HFF-Myc (cell line): ENCODE measurements around the gene KCNAB1.

ENCODE experiments used
- DNase-seq: peaks from one replicate; pipeline ENCODE4 v3.0.0-alpha.2; 2011; ENCODE audit warnings: low read depth; ENCODE audit errors: extremely low read depth
- H3K4me3 ChIP-seq: replicated peaks from 2 replicates; pipeline ENCODE4 v1.5.1; 2011; ENCODE audit warnings: low read depth, mild to moderate bottlenecking, control low read depth, low read length
- CTCF ChIP-seq: IDR thresholded peaks from 2 replicates; pipeline ENCODE4 v1.5.1; 2012; ENCODE audit warnings: mild to moderate bottlenecking, low read depth, low read length, control low read depth; ENCODE audit errors: missing control alignments

The KCNAB1 gene

DNA sequence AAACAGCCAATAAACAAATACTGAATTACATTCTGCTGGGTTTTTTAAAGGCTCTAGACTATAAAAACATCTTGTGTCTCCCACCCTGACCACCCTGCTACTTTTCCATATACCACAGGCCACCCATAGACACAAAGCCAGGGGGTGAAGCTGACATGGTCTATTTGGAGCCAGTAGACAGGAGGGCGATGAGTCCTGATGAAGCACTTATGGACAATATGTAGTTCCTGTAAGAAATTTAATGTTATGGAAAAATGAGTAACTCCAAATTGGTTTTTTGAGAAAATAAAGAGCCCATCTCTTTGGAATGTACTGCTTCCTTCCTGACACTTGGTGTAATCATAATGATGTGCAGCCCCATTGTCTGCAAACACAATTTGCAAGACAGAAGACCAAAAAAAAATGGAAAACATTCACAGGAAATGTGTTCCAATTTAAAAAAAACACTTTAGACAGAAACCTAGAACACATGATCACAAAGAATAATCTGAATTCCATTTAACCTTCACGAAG lies 422.7 kb downstream of the KCNAB1 start:
- no peak for TF ChIP-seq CTCF
- no peak overlapping the region for H3K4me3 ChIP-seq
- DNase-seq, result no peak

GRCh38 chr3:156547637-156548036 lies 427.3 kb downstream of the KCNAB1 start:
- no peak for TF ChIP-seq CTCF

DNA sequence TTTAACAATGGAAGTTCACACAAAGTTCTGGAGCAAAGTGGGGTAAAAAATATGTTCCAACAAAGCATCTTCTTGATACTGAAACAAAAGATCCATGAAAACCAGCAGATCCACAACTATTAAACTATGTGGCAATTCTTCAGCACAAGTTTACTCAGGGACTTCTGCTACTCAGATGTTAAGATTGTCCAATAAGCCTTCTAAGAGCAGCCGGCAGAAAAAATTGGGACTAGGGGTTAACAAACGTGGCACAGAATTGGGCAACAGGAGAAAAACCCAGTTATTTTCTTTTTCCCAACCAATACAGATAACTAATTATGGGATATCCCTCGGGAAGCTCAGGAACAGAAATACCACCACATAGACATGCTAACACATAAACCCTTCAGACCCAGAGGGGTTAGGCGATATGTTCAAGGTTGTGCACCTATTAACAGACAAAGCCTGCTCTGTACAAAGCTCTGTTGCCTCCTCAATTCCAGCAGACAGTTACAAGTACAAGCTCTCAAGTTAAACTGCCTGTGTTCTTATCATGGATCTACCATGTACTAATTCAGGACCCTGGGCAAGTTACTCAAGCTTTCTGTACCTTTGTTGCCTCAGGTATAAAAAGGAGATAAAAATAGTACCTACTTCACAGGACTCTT lies 427.8 kb downstream of the KCNAB1 start:
- DNase-seq, result no peak
- TF ChIP-seq CTCF, result no peak
- H3K4me3 ChIP-seq, result no peak overlapping the region; the same call in 1 of the 2 replicates

More at GRCh38 chr3:156547637-156548036, 427.3 kb downstream of the KCNAB1 start:
- H3K4me3 ChIP-seq, result no peak overlapping the region
- DNase-seq, result no peak

GRCh38 chr3:156548902-156549301 lies 428.5 kb downstream of the KCNAB1 start:
- TF ChIP-seq CTCF, result no peak
- DNase-seq, result no peak
- no peak overlapping the region; the same call in 1 of the 2 replicates for H3K4me3 ChIP-seq

DNA sequence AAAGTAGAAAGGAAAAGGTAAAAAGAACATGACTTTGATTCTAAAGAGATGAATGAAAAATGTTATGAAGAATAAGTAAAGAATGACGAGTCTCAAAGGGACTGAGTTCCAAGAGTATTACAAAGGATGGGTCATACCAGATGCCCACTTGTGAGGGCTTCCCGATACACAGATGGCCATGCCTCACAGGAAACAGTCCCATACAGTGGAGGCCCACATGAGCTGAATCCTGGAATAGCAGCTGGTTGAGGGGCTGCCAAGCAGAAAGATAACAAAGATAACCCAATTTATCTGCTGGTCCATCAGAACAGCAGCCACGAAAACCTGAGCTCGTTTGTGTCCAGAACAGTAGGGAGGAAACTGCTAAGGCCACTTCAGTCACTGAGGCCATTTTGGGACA lies 430.9 kb downstream of the KCNAB1 start:
- no peak for TF ChIP-seq CTCF
- no peak for DNase-seq
- peak overlapping the region; percentile 92 for H3K4me3 ChIP-seq

- no peak for DNase-seq
- peak overlapping the region; percentile 92 for H3K4me3 ChIP-seq
- no peak for TF ChIP-seq CTCF
Measured at GRCh38 chr3:156551746-156552145, 431.4 kb downstream of the KCNAB1 start.
